ENCODE measurements around the gene NPAS1.

NPAS1 gene

DNA sequence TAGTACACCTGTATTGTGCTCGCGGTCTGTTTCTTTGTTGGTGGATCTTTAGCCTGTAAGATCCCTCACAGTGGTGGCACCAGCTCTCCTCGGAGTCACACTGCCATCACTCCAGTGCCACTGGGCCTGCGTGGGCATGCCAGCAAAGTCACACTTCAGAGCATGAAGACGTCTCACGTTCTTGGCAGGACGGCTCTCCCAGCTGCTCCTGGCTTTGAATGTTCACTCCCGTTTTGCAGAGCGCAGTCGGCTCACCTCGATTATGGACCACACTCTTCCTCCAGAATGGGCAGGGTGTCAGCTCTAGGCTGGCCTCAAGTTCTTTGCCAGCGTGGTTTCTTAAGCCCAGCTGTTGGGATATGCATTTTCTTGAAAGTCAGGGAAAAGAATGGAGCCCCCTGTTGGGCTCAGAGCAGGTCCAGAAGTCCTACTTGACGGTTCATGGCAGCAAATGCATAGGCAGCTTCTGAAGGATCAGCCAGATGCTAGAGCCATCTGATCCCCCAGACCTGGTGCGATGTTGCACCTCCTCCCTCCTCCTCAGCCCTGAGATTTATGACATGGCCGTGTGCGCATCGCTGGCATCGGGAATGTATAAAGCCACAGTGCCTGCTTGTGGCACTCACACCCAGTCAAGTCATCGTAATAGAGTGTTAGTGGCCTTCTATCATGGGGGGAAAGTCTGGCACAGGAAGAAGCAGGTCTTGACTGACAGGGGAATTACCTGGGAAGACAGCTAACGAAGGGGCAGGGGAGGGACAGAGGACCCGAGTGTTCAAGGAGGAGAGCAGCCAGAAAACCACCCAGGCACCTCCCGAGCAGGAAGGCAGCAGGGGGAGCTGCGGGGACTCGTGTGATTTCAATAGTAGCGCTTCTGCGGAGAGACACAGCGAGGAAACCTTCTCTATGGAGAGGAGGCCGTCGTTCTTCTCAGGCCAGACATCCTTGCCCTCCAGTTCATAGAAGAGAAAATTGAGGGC is 40.2 kb upstream of the NPAS1 start:
- Histone ChIP-seq H3K27ac (ENCODE audit: low read length) (no peak overlapping the region), H3K36me3 (ENCODE audit: control insufficient read depth, low read depth, low read length) (no peaks in the 10 kb centered on the region), H3K9me3 (ENCODE audit: control insufficient read depth, low read depth, low read length) (no peaks in the 10 kb centered on the region), H3K4me1 (ENCODE audit: control insufficient read depth, low read depth, low read length) (peaks cover 25% of the 10 kb centered on the region), H3K4me3 (ENCODE audit: low read length) (no peak overlapping the region), H3K27me3 (ENCODE audit: control insufficient read depth, insufficient read depth, low read length) (no peaks in the 10 kb centered on the region), H3K9ac (ENCODE audit: low read length) (no peak overlapping the region)

DNA sequence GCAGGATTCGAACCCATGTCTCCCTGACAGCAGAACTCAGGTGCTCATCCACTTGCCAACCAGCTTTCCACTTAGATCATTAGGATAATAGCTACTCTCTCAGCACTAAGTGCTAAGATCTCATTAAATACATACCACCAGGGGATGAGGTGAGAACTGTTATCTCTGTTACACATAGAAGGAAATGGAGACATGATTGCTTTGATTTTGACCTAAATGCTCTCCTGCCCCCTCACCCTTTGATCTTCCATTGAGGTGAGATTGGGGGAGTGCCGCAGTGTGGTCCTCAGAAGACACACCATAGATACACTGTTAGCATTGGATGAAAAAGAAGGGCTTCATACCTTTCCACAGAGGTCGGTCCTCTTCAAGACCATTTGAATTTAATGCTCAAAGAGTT is 38.9 kb upstream of the NPAS1 start:
- Histone ChIP-seq H3K27me3 (ENCODE audit: control insufficient read depth, insufficient read depth, low read length) (no peaks in the 10 kb centered on the region), H3K4me3 (ENCODE audit: low read length) (no peak overlapping the region), H3K4me1 (ENCODE audit: control insufficient read depth, low read depth, low read length) (peaks cover 30% of the 10 kb centered on the region), H3K27ac (ENCODE audit: low read length) (no peak overlapping the region), H3K36me3 (ENCODE audit: control insufficient read depth, low read depth, low read length) (no peaks in the 10 kb centered on the region), H3K9me3 (ENCODE audit: control insufficient read depth, low read depth, low read length) (no peaks in the 10 kb centered on the region), H3K9ac (ENCODE audit: low read length) (no peak overlapping the region)

DNA sequence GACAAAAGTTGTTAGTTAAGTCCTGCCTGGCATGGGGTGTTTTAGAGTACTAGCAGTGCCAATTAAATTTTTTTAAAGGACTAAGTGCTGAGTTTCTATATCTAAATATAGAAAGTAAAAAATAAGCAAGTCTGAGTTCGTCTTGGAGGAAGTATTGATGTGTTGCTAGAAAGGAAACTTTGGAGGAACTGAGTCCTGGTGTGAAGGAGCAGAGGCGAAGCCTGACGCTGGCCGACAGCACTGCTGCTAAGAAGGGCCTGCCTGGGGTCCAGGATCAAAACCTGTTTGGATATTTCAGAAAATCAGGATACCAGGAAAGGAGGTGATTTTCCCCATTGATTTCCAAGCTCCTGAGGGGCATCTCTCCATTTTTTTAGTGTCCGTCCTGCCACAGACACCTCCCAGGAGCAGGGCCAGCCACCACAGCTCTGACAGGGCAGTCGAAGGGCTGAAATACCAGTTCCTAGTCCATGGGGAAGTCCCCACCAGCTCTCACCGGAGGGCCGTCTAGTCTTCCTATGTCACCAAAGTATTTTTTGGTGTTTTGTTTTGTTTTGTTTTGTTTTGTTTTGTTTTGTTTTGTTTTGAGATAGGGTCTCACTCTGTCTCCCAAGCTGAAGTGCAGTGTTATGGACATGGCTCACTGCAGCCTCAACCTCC is 38.2 kb upstream of the NPAS1 start:
- H3K27ac ChIP-seq (ENCODE audit: low read length) = no peak overlapping the region
- peaks cover 23% of the 10 kb centered on the region for H3K4me1 ChIP-seq (ENCODE audit: control insufficient read depth, low read depth, low read length)
- no peaks in the 10 kb centered on the region for H3K36me3 ChIP-seq (ENCODE audit: control insufficient read depth, low read depth, low read length)
- no peak overlapping the region for H3K4me3 ChIP-seq (ENCODE audit: low read length)
- H3K27me3 ChIP-seq (ENCODE audit: control insufficient read depth, insufficient read depth, low read length) = no peaks in the 10 kb centered on the region
- no peaks in the 10 kb centered on the region for H3K9me3 ChIP-seq (ENCODE audit: control insufficient read depth, low read depth, low read length)
- H3K9ac ChIP-seq (ENCODE audit: low read length) = no peak overlapping the region

DNA sequence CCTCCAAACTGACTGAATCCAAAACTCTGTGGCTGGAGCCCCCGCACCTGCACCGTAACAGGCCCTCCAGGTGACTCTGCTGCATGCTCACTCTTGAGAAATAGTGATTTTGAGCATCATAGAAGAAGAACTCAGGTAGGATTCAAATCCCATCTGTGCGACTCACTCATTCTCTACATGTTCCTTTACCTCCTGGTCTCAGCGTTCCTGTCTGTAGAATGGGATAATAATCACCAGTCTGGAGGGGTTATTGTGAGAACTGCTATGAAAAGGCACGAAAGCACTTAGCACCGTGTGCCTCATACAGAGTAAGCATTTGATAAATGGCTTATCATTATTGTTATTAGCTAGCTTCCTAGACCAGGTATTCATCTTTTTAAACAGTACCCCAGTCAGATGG is 36.5 kb upstream of the NPAS1 start:
- no peak overlapping the region for H3K27ac ChIP-seq (ENCODE audit: low read length)
- no peaks in the 10 kb centered on the region for H3K27me3 ChIP-seq (ENCODE audit: control insufficient read depth, insufficient read depth, low read length)
- H3K4me3 ChIP-seq (ENCODE audit: low read length) = no peak overlapping the region
- H3K4me1 ChIP-seq (ENCODE audit: control insufficient read depth, low read depth, low read length) = peaks cover 14% of the 10 kb centered on the region
- no peak overlapping the region for H3K9ac ChIP-seq (ENCODE audit: low read length)
- no peaks in the 10 kb centered on the region for H3K9me3 ChIP-seq (ENCODE audit: control insufficient read depth, low read depth, low read length)
- H3K36me3 ChIP-seq (ENCODE audit: control insufficient read depth, low read depth, low read length) = no peaks in the 10 kb centered on the region

DNA sequence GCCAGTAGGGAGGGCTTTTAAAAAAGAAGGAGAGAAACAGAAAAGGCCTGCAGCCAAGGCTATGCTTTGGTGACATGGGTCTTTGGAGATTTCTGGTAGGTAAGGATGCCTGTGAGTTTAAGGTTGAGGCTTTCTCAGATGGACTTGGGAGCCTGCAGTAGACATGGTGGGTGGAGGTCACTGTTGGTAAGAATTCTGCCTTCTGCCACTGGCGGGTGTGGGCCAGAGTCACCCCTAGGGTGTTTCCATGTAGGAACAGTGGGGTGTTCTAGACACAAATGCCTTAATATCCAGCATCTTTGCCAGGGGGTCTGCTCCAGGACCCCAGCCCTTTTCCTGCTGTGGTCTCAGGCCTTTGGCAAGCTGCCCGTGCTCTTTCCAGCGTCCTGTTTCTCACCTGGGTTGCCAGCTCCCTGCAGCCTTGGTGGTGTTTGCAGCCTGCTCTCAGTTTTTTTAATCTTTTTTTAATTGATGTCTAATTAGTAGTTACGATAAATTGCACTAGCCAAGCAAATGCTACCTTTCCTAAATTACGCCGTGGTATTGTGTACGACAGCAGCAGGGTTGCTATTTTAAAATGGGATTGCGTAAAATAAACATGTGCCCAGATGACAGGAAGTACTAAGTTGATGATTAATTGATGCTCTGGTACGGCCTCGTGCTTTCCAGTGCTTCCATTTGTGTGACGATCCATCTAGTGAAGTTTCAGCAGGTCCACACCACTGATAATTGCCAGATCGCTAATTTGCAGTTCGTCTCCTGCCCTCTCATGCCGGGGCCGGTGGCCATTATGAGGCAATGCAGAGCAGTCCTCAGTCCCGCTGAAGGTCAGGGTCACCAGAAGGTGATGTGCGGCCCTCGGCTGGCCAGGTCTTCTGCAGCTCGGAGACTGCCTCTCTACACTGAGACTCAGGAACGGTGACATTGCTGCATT is 35.3 kb upstream of the NPAS1 start:
- Histone ChIP-seq H3K36me3 (ENCODE audit: control insufficient read depth, low read depth, low read length) (peaks cover 2% of the 10 kb centered on the region), H3K27ac (ENCODE audit: low read length) (no peak overlapping the region), H3K27me3 (ENCODE audit: control insufficient read depth, insufficient read depth, low read length) (no peaks in the 10 kb centered on the region), H3K4me1 (ENCODE audit: control insufficient read depth, low read depth, low read length) (peaks cover 11% of the 10 kb centered on the region), H3K4me3 (ENCODE audit: low read length) (no peak overlapping the region), H3K9me3 (ENCODE audit: control insufficient read depth, low read depth, low read length) (no peaks in the 10 kb centered on the region), H3K9ac (ENCODE audit: low read length) (no peak overlapping the region)

DNA sequence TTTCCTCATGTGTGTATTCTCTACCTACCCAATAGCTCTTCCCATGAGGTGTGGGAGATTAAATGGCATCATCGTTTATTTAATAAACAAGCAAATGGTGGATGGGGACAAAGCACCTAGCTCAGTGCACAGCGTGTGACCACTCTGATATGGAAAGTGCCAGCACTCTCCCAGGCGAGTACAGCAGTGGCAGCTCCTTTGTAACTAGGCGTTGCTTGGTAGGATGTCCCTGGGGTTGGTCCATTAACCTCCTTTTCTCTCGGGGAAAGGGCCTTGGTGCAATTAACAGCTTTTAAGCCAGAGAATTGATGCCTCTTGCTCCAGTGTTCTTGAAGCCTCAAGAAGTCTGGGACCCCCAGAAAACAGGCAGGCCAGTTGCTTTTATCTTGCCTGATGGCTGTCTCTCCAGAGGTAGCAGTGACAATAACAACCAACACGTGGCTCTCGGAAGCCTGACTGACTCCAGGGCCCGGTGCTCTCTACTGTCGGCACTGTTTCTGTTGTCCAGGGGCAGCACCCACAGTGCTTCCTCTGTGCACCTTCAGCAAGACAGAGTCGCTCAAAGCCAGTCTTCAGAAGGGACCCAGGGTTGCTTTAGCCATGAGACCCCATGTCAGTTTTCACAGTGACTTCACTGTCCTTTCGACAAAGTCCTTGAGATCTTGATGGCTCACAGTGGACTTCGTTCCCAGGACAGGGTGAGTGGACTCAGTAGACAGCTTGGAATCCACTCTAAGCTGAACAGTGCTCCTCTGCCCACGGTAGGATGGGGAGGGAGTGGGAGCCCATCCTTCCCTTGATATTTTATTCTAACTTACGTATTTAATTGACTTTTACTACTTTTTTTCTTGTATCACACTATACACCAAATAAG is 33.9 kb upstream of the NPAS1 start:
- no peak overlapping the region for H3K9ac ChIP-seq (ENCODE audit: low read length)
- no peaks in the 10 kb centered on the region for H3K27me3 ChIP-seq (ENCODE audit: control insufficient read depth, insufficient read depth, low read length)
- no peaks in the 10 kb centered on the region for H3K9me3 ChIP-seq (ENCODE audit: control insufficient read depth, low read depth, low read length)
- H3K36me3 ChIP-seq (ENCODE audit: control insufficient read depth, low read depth, low read length) = peaks cover 9% of the 10 kb centered on the region
- no peak overlapping the region for H3K4me3 ChIP-seq (ENCODE audit: low read length)
- peaks cover 7% of the 10 kb centered on the region for H3K4me1 ChIP-seq (ENCODE audit: control insufficient read depth, low read depth, low read length)
- no peak overlapping the region for H3K27ac ChIP-seq (ENCODE audit: low read length)

DNA sequence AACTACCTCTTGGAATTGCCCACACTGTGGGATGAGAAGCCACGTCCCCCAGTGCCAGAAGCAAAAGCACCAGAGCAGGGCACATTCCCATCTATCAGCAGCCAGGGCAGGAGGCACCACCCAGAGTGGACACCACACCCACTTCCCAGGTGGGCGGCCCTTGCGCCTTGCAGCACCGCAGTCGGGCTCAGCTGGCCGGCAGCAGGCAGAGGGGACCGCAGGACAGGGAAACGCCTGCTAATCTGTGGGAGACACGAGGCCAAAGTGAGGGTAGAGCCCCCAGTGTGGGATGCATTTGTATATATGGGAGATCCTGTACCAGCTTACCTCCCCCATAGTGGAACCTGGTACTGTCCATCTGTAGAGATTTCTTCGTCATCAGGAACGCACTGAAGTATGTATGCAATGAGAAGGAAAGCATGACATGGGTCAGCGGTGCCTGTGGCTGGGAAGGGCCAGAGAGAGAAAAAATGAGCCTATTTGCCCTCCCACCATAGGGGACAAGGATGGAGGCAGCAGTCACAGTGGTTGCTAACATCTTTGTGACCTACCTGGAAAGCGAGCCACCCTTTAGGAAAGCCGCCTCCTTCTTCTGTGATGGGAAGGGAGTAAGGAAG is 30.9 kb upstream of the NPAS1 start:
- Histone ChIP-seq H3K4me3 (ENCODE audit: low read length) (no peak overlapping the region), H3K4me1 (ENCODE audit: control insufficient read depth, low read depth, low read length) (peaks cover 16% of the 10 kb centered on the region), H3K36me3 (ENCODE audit: control insufficient read depth, low read depth, low read length) (peaks cover 28% of the 10 kb centered on the region), H3K9me3 (ENCODE audit: control insufficient read depth, low read depth, low read length) (no peaks in the 10 kb centered on the region), H3K9ac (ENCODE audit: low read length) (no peak overlapping the region), H3K27ac (ENCODE audit: low read length) (no peak overlapping the region), H3K27me3 (ENCODE audit: control insufficient read depth, insufficient read depth, low read length) (no peaks in the 10 kb centered on the region)

DNA sequence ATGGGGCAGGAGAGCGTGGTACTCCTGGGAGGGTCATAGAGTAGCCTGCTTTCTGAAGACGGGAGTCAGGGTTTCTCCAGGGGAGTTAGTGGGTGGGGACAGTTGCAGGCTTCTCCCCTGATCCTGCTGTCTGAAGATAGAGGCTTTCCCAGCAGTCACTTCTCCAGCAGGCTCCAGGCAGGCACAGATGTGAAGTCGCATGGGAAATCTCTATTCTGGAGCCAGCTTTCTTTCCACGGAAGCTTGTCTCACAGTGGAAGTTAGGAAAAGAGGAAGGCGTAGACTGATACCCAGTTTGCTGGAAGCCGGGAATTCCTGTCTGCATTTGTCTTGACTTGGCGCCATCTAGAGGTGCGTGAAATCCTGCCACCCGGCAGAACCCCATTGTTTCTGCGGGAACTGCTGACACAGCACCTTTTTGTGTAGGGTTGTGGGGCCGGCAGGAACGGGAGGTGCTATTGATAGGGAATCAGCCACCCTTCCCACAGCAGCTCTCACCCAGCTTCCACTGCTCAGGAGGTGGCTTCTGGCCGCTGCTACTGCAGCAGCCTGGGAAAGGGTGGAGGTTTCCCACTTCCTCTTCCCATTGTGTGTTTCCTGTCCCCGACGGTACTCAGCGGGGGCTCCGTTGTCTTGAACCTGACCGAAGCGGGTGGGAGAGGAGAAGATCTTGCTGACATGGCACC is 28.5 kb upstream of the NPAS1 start:
- Histone ChIP-seq H3K4me3 (ENCODE audit: low read length) (peak overlapping the region; percentile 15), H3K27me3 (ENCODE audit: control insufficient read depth, insufficient read depth, low read length) (no peaks in the 10 kb centered on the region), H3K9me3 (ENCODE audit: control insufficient read depth, low read depth, low read length) (no peaks in the 10 kb centered on the region), H3K36me3 (ENCODE audit: control insufficient read depth, low read depth, low read length) (peaks cover 31% of the 10 kb centered on the region), H3K9ac (ENCODE audit: low read length) (peak overlapping the region; percentile 33), H3K27ac (ENCODE audit: low read length) (peak overlapping the region; percentile 64), H3K4me1 (ENCODE audit: control insufficient read depth, low read depth, low read length) (peaks cover 9% of the 10 kb centered on the region)

DNA sequence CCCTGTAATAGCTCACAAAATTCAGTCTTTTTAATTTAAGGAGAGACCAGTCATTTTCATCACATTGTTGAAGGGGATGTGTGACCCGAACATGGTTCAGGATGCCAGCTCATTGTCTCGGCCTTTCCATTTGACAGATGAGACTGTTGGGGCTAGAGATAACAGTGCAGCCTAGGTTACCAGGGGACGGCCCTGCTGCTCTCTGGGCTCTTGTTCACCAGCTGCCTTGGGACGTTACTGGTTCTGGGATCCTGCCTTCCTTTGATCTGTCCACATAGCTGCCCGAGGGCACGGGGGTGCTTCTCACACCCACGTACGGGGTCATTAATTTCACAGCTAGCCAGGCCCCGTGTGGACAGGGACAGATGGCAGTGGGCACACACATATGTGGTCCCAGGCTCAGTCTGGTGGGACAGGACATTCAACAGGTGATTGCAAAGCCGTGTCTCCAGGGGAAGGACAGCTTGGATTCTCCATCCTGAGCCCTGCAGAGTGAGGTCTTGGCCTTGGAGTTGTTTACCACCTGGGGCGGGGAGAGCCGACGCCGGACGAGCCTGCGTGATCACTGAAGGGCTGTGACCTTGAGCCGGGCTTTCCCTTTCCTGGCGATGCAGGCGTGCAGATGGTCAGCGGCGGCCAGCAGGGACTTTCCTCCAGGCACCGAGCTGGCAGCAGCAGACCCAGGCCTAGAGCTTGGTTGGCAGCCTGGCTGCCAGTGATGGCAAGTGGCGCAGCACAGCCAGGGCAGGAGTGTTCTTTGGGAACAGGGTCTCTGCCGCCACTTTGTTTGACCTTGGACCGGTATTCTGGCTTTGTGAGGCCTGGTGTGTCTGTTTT is 26.7 kb upstream of the NPAS1 start:
- peaks cover 37% of the 10 kb centered on the region for H3K36me3 ChIP-seq (ENCODE audit: control insufficient read depth, low read depth, low read length)

More for the DNA sequence above, 26.7 kb upstream of the NPAS1 start:
- Histone ChIP-seq H3K27ac (ENCODE audit: low read length) (no peak overlapping the region), H3K9me3 (ENCODE audit: control insufficient read depth, low read depth, low read length) (no peaks in the 10 kb centered on the region), H3K4me3 (ENCODE audit: low read length) (no peak overlapping the region), H3K9ac (ENCODE audit: low read length) (no peak overlapping the region), H3K4me1 (ENCODE audit: control insufficient read depth, low read depth, low read length) (peaks cover 9% of the 10 kb centered on the region), H3K27me3 (ENCODE audit: control insufficient read depth, insufficient read depth, low read length) (no peaks in the 10 kb centered on the region)

All from iPS-18a (cell line).